GM12892 (cell line): ENCODE results near the gene SYNPO.

Experiments
- DNase-seq: peaks from one replicate; pipeline ENCODE4 v3.0.0; 2011; ENCODE audit not compliant: insufficient read length
- FAIRE-seq: peaks from 2 replicates; lab custom pipeline; 2011; peaks lifted over from hg19 to GRCh38; lab: Jason Lieb, UNC
- POLR2A ChIP-seq: IDR thresholded peaks from 2 replicates; pipeline ENCODE4 v1.6.1; 2011; ENCODE audit warnings: low read depth, low read length, control low read depth
- POLR2AphosphoS5 ChIP-seq: IDR thresholded peaks from 2 replicates; pipeline ENCODE4 v1.6.1; 2011; ENCODE audit warnings: low read depth, low read length, control low read depth
- TAF1 ChIP-seq: IDR thresholded peaks from 2 replicates; pipeline ENCODE4 v1.6.1; 2011; ENCODE audit warnings: low read depth, mild to moderate bottlenecking, control low read depth, low read length, borderline replicate concordance

Gene SYNPO

DNA sequence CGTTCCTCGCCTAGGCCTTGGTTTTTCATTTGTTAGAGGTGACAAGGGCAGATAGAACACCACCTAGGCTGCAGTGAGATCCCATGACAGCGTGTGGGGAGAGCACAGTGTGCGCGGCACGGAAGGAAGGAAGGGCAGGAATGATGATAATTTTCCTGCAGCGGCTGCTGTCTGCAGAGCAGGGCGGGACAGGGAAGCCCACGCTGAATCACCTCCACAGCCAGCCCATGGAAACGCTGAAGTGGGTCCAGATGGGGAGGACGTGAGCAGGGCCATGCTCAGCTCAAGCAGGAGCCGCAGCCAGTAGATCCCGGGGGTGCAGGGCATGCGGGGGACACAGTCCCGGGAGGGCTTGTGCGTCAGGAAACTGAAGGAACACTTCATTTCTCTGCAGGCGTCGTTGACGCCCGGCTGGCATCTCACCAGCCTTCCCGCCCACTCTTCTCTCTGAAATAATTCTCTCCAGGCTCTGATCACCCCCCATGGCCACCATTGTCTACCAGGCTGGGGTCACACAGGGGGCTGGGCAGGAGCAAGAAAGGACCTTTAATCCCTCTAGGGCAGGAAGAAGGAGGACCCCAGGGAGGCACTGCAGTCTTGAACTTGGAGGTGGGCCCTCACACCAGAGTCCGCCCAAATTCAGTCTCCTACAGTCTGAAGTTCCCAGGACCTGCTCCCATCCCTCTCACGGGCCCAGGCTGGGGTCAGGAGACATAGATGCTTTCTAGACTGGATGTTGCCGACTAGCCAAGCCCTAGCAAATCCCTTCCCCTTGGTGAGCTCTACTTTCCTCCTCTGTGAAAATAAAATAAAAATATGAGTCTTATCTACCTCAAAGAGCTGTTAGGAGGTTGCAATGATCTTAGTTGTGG is 20.9 kb upstream of the SYNPO start:
- FAIRE-seq (no peak), DNase-seq (no peak)
- no peak for TF ChIP-seq POLR2A
- TF ChIP-seq POLR2AphosphoS5, result no peak
- TF ChIP-seq TAF1, result no peak

DNA sequence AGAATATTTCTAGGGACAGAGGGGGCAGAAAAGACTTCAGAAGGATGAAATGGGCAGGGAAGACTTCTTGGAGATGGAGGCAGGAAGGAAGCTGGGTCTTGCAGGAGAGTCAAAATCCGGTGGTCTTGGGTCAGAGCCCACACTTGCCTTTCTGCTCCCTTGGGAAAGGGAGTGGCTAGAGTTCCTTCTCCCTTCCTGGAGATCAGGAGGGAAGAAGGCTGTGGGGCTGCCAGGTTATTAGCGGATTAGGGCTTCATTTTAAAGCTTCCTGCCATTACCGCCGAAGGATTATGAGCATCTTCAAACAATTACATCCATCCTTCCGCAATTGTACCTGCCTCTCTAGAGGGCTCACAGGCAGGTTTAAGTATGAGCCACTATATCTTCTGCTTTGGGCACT is 19.2 kb upstream of the SYNPO start:
- DNase-seq (no peak), FAIRE-seq (no peak)
- no peak for TF ChIP-seq POLR2A
- TF ChIP-seq POLR2AphosphoS5, result no peak
- TF ChIP-seq TAF1, result no peak

DNA sequence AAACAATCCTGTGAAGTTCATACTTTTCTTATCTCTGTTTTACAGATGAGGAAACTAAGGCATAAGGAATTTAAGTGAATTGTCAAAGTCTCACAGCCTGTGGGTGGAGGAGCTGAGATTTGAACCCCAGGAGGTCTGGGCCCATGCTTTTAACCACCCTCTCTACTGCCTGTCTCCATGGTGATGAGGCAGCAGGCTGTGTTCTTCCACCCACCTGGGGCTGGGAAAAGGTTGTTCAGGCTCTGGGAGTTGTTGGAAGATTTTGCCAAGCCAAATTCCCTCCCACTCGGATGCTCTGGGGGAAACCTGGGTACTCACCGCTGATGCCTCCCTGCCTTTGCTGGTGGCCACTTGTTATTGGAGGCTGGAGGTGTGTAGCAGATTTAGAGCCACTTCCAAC is 18.3 kb upstream of the SYNPO start:
- no peak for DNase-seq
- no peak for TF ChIP-seq POLR2A
- no peak for FAIRE-seq

GRCh38 chr5:150623152-150623877 is 17.1 kb upstream of the SYNPO start:
- FAIRE-seq, result peak; percentile 24
- DNase-seq, result no peak
- TF ChIP-seq TAF1 (no peak), POLR2AphosphoS5 (no peak), POLR2A (no peak)

DNA sequence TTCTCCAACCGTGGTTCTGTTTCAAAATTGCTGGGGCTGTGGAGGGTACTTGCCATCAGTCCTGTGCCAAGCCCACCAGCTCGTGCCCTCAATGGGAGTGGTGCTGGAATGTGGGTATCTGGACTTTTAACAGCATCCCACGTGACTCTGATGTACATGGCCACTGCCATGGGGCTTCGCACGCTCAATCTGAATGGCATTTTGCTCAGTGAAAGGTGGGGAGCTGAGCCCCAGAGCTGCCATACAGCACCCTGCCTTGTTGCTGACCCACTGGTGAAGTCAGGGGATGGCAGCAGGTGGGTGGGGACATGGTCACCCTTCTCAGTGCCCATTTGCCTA is 16.6 kb upstream of the SYNPO start:
- no peak for TF ChIP-seq POLR2AphosphoS5
- TF ChIP-seq TAF1, result 0 out of 2 replicates have a peak, but pooled peaks have one; percentile 28
- FAIRE-seq (peak; percentile 48), DNase-seq (no peak)

GRCh38 chr5:150624334-150625163 is 15.9 kb upstream of the SYNPO start:
- no peak for TF ChIP-seq POLR2AphosphoS5
- no peak for TF ChIP-seq TAF1
- no peak for TF ChIP-seq POLR2A
- FAIRE-seq, result no peak
- DNase-seq, result peak; percentile 77

- no peak for DNase-seq
- TF ChIP-seq POLR2A, result no peak
- TF ChIP-seq TAF1, result no peak
- TF ChIP-seq POLR2AphosphoS5, result no peak
Measured at GRCh38 chr5:150625164-150625535, 15.3 kb upstream of the SYNPO start.

GRCh38 chr5:150625831-150626746 is 14.4 kb upstream of the SYNPO start:
- no peak for DNase-seq
- no peak for TF ChIP-seq POLR2A
- no peak for TF ChIP-seq TAF1
- no peak for TF ChIP-seq POLR2AphosphoS5
- peak; percentile 93 for FAIRE-seq

More at GRCh38 chr5:150625164-150625535, 15.3 kb upstream of the SYNPO start:
- no peak for FAIRE-seq

DNA sequence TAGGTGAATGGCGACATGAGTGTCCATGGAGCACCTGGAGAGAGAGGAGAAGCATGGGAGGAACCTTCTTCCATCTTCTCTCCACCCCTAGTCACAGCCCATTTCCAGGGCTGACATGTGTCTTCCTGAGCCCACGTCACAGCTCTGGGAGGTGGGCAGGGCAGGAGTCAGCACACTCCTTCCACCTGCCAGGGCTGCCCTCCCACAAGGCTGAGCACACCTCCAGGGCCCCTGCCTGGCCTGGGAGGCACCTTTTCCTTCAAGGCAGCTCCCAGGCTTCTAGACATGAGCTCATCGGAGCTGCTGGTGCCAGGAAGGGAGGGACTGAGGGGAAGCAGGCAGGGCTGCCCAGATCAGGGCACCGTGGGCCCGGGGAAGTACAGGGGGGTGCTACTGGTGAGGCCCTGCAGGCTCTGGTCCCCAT is 13.6 kb upstream of the SYNPO start:
- TF ChIP-seq POLR2AphosphoS5 (no peak), POLR2A (no peak), TAF1 (no peak)
- DNase-seq (no peak), FAIRE-seq (peak; percentile 56)

- DNase-seq (no peak), FAIRE-seq (no peak)
Measured at GRCh38 chr5:150627731-150628545, 12.5 kb upstream of the SYNPO start.

More at GRCh38 chr5:150627731-150628545, 12.5 kb upstream of the SYNPO start:
- no peak for TF ChIP-seq TAF1
- no peak for TF ChIP-seq POLR2AphosphoS5
- TF ChIP-seq POLR2A, result no peak
